ENCODE measurements around the gene LRRC34.
A peak's percentile ranks its signal among the peaks of the same experiment; 100 is the strongest.

Gene LRRC34

DNA sequence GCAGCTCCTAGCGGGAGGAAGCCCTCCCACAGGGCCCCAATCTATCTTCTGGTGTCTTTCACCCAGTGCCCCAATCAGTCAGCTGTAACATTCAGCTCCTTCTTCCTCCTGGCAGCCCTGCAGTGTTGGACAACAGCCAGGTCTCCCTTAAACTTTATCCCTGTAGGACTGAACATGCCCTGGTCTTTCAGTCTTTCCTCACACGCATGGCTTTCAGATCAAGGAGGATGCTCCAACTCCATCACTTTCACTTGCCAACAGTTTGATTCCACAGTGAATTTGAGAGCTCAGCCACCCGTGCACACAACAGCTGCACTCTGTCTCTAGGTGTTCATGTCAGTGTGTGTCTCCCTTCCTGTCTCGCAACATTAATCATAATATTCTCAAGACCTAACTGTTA, 28.5 kb upstream of the LRRC34 start:
- TF ChIP-seq EZH2phosphoT487 (IDR thresholded peaks at IDR 0.05; ENCODE audit: borderline replicate concordance, low read length): no peak
- TF ChIP-seq, protein P1, sequence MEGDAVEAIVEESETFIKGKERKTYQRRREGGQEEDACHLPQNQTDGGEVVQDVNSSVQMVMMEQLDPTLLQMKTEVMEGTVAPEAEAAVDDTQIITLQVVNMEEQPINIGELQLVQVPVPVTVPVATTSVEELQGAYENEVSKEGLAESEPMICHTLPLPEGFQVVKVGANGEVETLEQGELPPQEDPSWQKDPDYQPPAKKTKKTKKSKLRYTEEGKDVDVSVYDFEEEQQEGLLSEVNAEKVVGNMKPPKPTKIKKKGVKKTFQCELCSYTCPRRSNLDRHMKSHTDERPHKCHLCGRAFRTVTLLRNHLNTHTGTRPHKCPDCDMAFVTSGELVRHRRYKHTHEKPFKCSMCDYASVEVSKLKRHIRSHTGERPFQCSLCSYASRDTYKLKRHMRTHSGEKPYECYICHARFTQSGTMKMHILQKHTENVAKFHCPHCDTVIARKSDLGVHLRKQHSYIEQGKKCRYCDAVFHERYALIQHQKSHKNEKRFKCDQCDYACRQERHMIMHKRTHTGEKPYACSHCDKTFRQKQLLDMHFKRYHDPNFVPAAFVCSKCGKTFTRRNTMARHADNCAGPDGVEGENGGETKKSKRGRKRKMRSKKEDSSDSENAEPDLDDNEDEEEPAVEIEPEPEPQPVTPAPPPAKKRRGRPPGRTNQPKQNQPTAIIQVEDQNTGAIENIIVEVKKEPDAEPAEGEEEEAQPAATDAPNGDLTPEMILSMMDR (IDR thresholded peaks at IDR 0.05; ENCODE audit: low read depth, low read length, poor library complexity, severe bottlenecking): no peak
- no peaks in the 10 kb centered on the region for H3K27me3 ChIP-seq (ENCODE audit: control insufficient read depth, low read length)
- H3K4me3 ChIP-seq (ENCODE audit: low read length): peak overlapping the region; percentile 61
- peaks cover 5% of the 10 kb centered on the region for H3K36me3 ChIP-seq (ENCODE audit: control insufficient read depth, low read length)
- H3K4me1 ChIP-seq (ENCODE audit: control insufficient read depth, low read length): peaks cover 82% of the 10 kb centered on the region
- H3K9me2 ChIP-seq (replicated peaks; ENCODE audit: control insufficient read depth, low read length): no peaks in the 10 kb centered on the region
- no peaks in the 10 kb centered on the region for H3K9me3 ChIP-seq (ENCODE audit: control insufficient read depth, insufficient read depth, low read length)
- H3F3A ChIP-seq (ENCODE audit: control insufficient read depth, insufficient read depth): peaks cover 24% of the 10 kb centered on the region
- peak overlapping the region; percentile 83 for H3K4me2 ChIP-seq (ENCODE audit: low read length)
- H4K20me1 ChIP-seq (ENCODE audit: control insufficient read depth, insufficient read depth, low read depth, low read length): no peaks in the 10 kb centered on the region
- peak overlapping the region; percentile 72 for H3K27ac ChIP-seq (ENCODE audit: low read depth, low read length)
- no peaks in the 10 kb centered on the region for H3K79me2 ChIP-seq (ENCODE audit: control insufficient read depth, low read length)

DNA sequence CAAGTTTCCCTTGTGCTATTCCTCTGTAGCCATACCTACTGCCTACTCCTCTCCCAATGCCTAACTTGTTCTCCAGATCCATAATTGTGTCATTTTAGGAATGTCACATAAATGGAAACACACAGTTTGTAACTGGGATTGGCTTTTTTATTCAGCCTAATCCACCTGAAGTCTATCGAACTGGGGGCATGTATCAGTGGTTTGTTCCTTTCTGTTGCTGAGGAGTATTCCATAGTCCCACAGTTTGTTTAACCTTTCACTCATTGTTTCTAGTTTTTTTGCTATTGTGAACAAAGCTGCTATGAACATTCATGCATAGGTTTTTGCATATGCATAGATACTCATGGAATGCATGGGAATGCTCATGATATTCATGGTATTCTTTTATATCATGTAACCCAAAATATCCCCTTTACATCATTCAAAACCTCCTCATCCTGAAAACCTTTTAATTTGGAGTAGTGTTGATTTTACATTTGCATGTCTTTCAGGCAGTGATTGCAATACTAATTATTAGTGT, 25.9 kb upstream of the LRRC34 start:
- Histone ChIP-seq H3K4me1 (ENCODE audit: control insufficient read depth, low read length) (peaks cover 68% of the 10 kb centered on the region), H3K36me3 (ENCODE audit: control insufficient read depth, low read length) (peaks cover 10% of the 10 kb centered on the region), H3K4me3 (ENCODE audit: low read length) (no peak overlapping the region), H3K9me2 (replicated peaks; ENCODE audit: control insufficient read depth, low read length) (no peaks in the 10 kb centered on the region), H3K79me2 (ENCODE audit: control insufficient read depth, low read length) (no peaks in the 10 kb centered on the region), H4K20me1 (ENCODE audit: control insufficient read depth, insufficient read depth, low read depth, low read length) (no peaks in the 10 kb centered on the region), H3K27me3 (ENCODE audit: control insufficient read depth, low read length) (no peaks in the 10 kb centered on the region), H3K9me3 (ENCODE audit: control insufficient read depth, insufficient read depth, low read length) (no peaks in the 10 kb centered on the region), H3F3A (ENCODE audit: control insufficient read depth, insufficient read depth) (peaks cover 14% of the 10 kb centered on the region), H3K4me2 (ENCODE audit: low read length) (no peak overlapping the region), H3K27ac (ENCODE audit: low read depth, low read length) (no peak overlapping the region)
- no peak for TF ChIP-seq EZH2phosphoT487 (IDR thresholded peaks at IDR 0.05; ENCODE audit: borderline replicate concordance, low read length)
- TF ChIP-seq, protein P1 (IDR thresholded peaks at IDR 0.05; ENCODE audit: low read depth, low read length, poor library complexity, severe bottlenecking): no peak

DNA sequence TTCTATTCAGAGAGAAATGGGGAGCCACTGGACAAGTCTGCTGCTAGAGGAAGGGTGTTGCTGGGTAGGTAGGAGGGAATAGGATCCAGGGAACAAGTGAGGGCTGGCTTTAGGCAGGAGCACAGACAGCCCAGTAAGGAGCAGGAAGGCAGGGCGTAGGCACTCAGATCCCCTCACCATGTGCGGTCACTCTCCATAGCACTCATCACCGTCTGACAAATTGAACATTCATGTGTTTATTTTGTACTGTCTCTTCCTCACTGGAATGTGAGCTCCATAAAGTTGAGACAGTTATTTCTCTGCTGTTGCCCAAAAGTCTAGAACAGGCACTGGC, 24.2 kb upstream of the LRRC34 start:
- TF ChIP-seq EZH2phosphoT487 (IDR thresholded peaks at IDR 0.05; ENCODE audit: borderline replicate concordance, low read length): no peak
- TF ChIP-seq, protein P1 (IDR thresholded peaks at IDR 0.05; ENCODE audit: low read depth, low read length, poor library complexity, severe bottlenecking): no peak
- Histone ChIP-seq H4K20me1 (ENCODE audit: control insufficient read depth, insufficient read depth, low read depth, low read length) (no peaks in the 10 kb centered on the region), H3F3A (ENCODE audit: control insufficient read depth, insufficient read depth) (peaks cover 11% of the 10 kb centered on the region), H3K36me3 (ENCODE audit: control insufficient read depth, low read length) (peaks cover 10% of the 10 kb centered on the region), H3K4me3 (ENCODE audit: low read length) (no peak overlapping the region), H3K27ac (ENCODE audit: low read depth, low read length) (no peak overlapping the region), H3K4me1 (ENCODE audit: control insufficient read depth, low read length) (peaks cover 54% of the 10 kb centered on the region), H3K9me3 (ENCODE audit: control insufficient read depth, insufficient read depth, low read length) (no peaks in the 10 kb centered on the region), H3K27me3 (ENCODE audit: control insufficient read depth, low read length) (no peaks in the 10 kb centered on the region), H3K9me2 (replicated peaks; ENCODE audit: control insufficient read depth, low read length) (no peaks in the 10 kb centered on the region), H3K79me2 (ENCODE audit: control insufficient read depth, low read length) (no peaks in the 10 kb centered on the region), H3K4me2 (ENCODE audit: low read length) (no peak overlapping the region)

Data from DOHH2 (cell line).